HPDE6-E6E7 (cell line): Measurements from ENCODE around the gene ZNF319.
A peak's percentile ranks its signal among the peaks of the same experiment; 100 is the strongest.
"Not testable (repeated sequence)": the region's sequence is repeated elsewhere in the genome, so short reads cannot be mapped to it uniquely, and the experiment has no call there.

ENCODE experiments used
- DNase-seq: peaks from one replicate; pipeline ENCODE4 v3.0.0; 2011; ENCODE audit warnings: missing footprints; ENCODE audit errors: extremely low spot score

The ZNF319 gene

GRCh38 chr16:58021661-58022551 is 21.4 kb upstream of the ZNF319 start:
- DNase-seq, result no peak

GRCh38 chr16:58020628-58021521 is 20.4 kb upstream of the ZNF319 start:
- no peak for DNase-seq

- no peak for DNase-seq
Observed at GRCh38 chr16:58019866-58020538, 19.5 kb upstream of the ZNF319 start.

- no peak for DNase-seq
Observed at GRCh38 chr16:58018803-58019202, 18.3 kb upstream of the ZNF319 start.

GRCh38 chr16:58016840-58017446 is 16.5 kb upstream of the ZNF319 start:
- DNase-seq, result no peak

- DNase-seq, result no peak
Observed at GRCh38 chr16:58013201-58013956, 12.9 kb upstream of the ZNF319 start.

GRCh38 chr16:58012481-58012880 is 12.0 kb upstream of the ZNF319 start:
- DNase-seq, result no peak

GRCh38 chr16:58011652-58012051 is 11.2 kb upstream of the ZNF319 start:
- DNase-seq, result no peak

- no peak for DNase-seq
Observed at GRCh38 chr16:58010886-58011285, 10.4 kb upstream of the ZNF319 start.

GRCh38 chr16:58009856-58010416 is 9.5 kb upstream of the ZNF319 start:
- no peak for DNase-seq

GRCh38 chr16:58004736-58005135 is 4.3 kb upstream of the ZNF319 start:
- DNase-seq, result not testable (repeated sequence)

GRCh38 chr16:58002936-58003335 is 2.5 kb upstream of the ZNF319 start:
- no peak for DNase-seq

GRCh38 chr16:58002416-58002800 is 1.9 kb upstream of the ZNF319 start:
- no peak for DNase-seq

- no peak for DNase-seq
Observed at GRCh38 chr16:58001781-58002415, 1.4 kb upstream of the ZNF319 start.

- peak; percentile 88 for DNase-seq
Observed at GRCh38 chr16:58000706-58001676, 519 bp upstream of the ZNF319 start, which contains the start of gene USB1. Gene USB1 (plus strand): TSS chr16:58001407. CDS start chr16:58001484, 77 bp downstream.

- DNase-seq, result no peak
Observed at GRCh38 chr16:57999366-57999970, 1.0 kb downstream of the ZNF319 start.

- DNase-seq, result no peak
Observed at GRCh38 chr16:57998992-57999365, 1.5 kb downstream of the ZNF319 start.

GRCh38 chr16:57998486-57998885 is 2.0 kb downstream of the ZNF319 start:
- DNase-seq, result no peak
